Neural progenitor cell (in vitro differentiated cells): ENCODE data around the gene ENAH. TPM values are rescaled to one million over a fixed set of nuclear protein-coding genes. Genes with fewer than 3 reads are reported as not detected.

Experiments used
- DNase-seq: peaks from one replicate; pipeline ENCODE4 v3.0.0-alpha.2; 2016; ENCODE audit warnings: low spot score
- H2AFZ ChIP-seq: fragments of 200-600 bp; sonication (generic); replicated peaks from 2 replicates; pipeline ENCODE4 v1.6.1; 2016; ENCODE audit warnings: antibody characterized with exemption
- H3F3A ChIP-seq: fragments of 200-600 bp; sonication (generic); 2 replicates; pipeline ENCODE4 v1.6.1; 2016; ENCODE audit warnings: antibody characterized with exemption, low read depth
- H3K27ac ChIP-seq: fragments of 200-600 bp; sonication (generic); 2 replicates; pipeline ENCODE4 v1.5.1; 2016; ENCODE audit warnings: mild to moderate bottlenecking
- H3K27me3 ChIP-seq: fragments of 200-600 bp; sonication (generic); 2 replicates; pipeline ENCODE4 v1.6.1; 2016; ENCODE audit warnings: mild to moderate bottlenecking, moderate library complexity
- H3K36me3 ChIP-seq: fragments of 200-600 bp; sonication (generic); 2 replicates; pipeline ENCODE4 v1.5.1; 2016
- H3K4me1 ChIP-seq: fragments of 200-600 bp; sonication (generic); 2 replicates; pipeline ENCODE4 v1.6.1; 2016; ENCODE audit warnings: mixed run types
- H3K4me2 ChIP-seq: fragments of 200-600 bp; sonication (generic); 2 replicates; pipeline ENCODE4 v1.6.1; 2016
- H3K4me3 ChIP-seq: fragments of 200-600 bp; sonication (generic); 2 replicates; pipeline ENCODE4 v1.5.1; 2016
- H3K79me2 ChIP-seq: fragments of 200-600 bp; sonication (generic); 2 replicates; pipeline ENCODE4 v1.6.1; 2016; ENCODE audit warnings: low read depth
- H3K9ac ChIP-seq: fragments of 200-600 bp; sonication (generic); 2 replicates; pipeline ENCODE4 v1.6.1; 2016
- H3K9me3 ChIP-seq: fragments of 200-600 bp; sonication (generic); 2 replicates; pipeline ENCODE4 v1.5.1; 2016; ENCODE audit warnings: low read depth
- H4K20me1 ChIP-seq: fragments of 200-600 bp; sonication (generic); 2 replicates; pipeline ENCODE4 v1.6.1; 2016; ENCODE audit warnings: low read depth
- H3K27ac Mint-ChIP-seq: 3 replicates; pipeline ENCODE4 v1.8.0; 2021; ENCODE audit warnings: mixed read lengths
- H3K27me3 Mint-ChIP-seq: 2 replicates; pipeline ENCODE4 v1.8.0; 2022; ENCODE audit warnings: low read depth, mild to moderate bottlenecking, inconsistent platforms, moderate library complexity, mixed read lengths; ENCODE audit not compliant: insufficient read depth
- H3K36me3 Mint-ChIP-seq: 3 replicates; pipeline ENCODE4 v1.8.0; 2021; ENCODE audit warnings: mixed read lengths
- H3K4me1 Mint-ChIP-seq: 3 replicates; pipeline ENCODE4 v1.8.0; 2021; ENCODE audit warnings: mixed read lengths
- H3K4me3 Mint-ChIP-seq: 3 replicates; pipeline ENCODE4 v1.8.0; 2021; ENCODE audit warnings: mild to moderate bottlenecking, moderate library complexity, mixed read lengths
- H3K9me3 Mint-ChIP-seq: 3 replicates; pipeline ENCODE4 v1.8.0; 2020; ENCODE audit warnings: mixed read lengths
- CTCF ChIP-seq: fragments of 200-600 bp; sonication (generic); IDR thresholded peaks from 2 replicates; pipeline ENCODE4 v1.5.1; 2017; ENCODE audit warnings: antibody characterized with exemption, mild to moderate bottlenecking
- EZH2 ChIP-seq: fragments of 200-600 bp; sonication (generic); IDR thresholded peaks from 2 replicates; pipeline ENCODE4 v1.6.1; 2017; ENCODE audit warnings: antibody characterized with exemption, mild to moderate bottlenecking, moderate library complexity
- EZH2phosphoT487 ChIP-seq: fragments of 200-600 bp; sonication (generic); IDR thresholded peaks from 2 replicates; pipeline ENCODE4 v1.6.1; 2017; ENCODE audit warnings: antibody characterized with exemption
- total RNA-seq: library from RNA; depleted of rRNA; stranded (reverse); fragments of >200 nt; gene quantifications from 2 replicates; pipeline ENCODE4 v1.2.3, GENCODE V29; 2015; ENCODE audit warnings: low replicate concordance

Gene ENAH
- total RNA-seq, 1 donor from 2014 or later = 346 TPM

- Histone ChIP-seq H3F3A (no peaks in the 10 kb centered on the region), H3K9me3 (no peaks in the 10 kb centered on the region), H3K36me3 (no peaks in the 10 kb centered on the region), H3K4me1 (no peaks in the 10 kb centered on the region), H3K27ac (no peak overlapping the region), H3K27me3 (no peaks in the 10 kb centered on the region), H2AFZ (no peak overlapping the region), H3K4me2 (no peak overlapping the region), H3K4me3 (no peak overlapping the region), H3K9ac (no peak overlapping the region), H3K79me2 (no peaks in the 10 kb centered on the region), H4K20me1 (no peaks in the 10 kb centered on the region)
- DNase-seq = no peak
- no peak overlapping the region for H3K4me3 Mint-ChIP-seq
- no peaks in the 10 kb centered on the region for H3K36me3 Mint-ChIP-seq
- no peak overlapping the region for H3K27ac Mint-ChIP-seq
- peaks cover 6% of the 10 kb centered on the region for H3K4me1 Mint-ChIP-seq
- TF ChIP-seq EZH2 = no peak
- no peak for TF ChIP-seq EZH2phosphoT487
- TF ChIP-seq CTCF = no peak
- H3K9me3 Mint-ChIP-seq = no peaks in the 10 kb centered on the region
- H3K27me3 Mint-ChIP-seq = peaks cover 4% of the 10 kb centered on the region
These were observed 11.8 kb upstream of the ENAH start for GRCh38 chr1:225664762-225665161.

GRCh38 chr1:225662155-225662554 is 9.2 kb upstream of the ENAH start:
- H3K9ac ChIP-seq = no peak overlapping the region
- Mint-ChIP-seq H3K9me3 (no peaks in the 10 kb centered on the region), H3K4me3 (no peak overlapping the region), H3K36me3 (no peaks in the 10 kb centered on the region), H3K4me1 (peaks cover 17% of the 10 kb centered on the region), H3K27ac (no peak overlapping the region), H3K27me3 (peaks cover 4% of the 10 kb centered on the region)
- no peaks in the 10 kb centered on the region for H3F3A ChIP-seq
- H3K36me3 ChIP-seq = no peaks in the 10 kb centered on the region
- no peak for DNase-seq
- H2AFZ ChIP-seq = no peak overlapping the region
- no peaks in the 10 kb centered on the region for H3K79me2 ChIP-seq
- no peak overlapping the region for H3K4me2 ChIP-seq
- H4K20me1 ChIP-seq = no peaks in the 10 kb centered on the region
- no peaks in the 10 kb centered on the region for H3K27me3 ChIP-seq
- no peak overlapping the region for H3K4me3 ChIP-seq
- no peak overlapping the region for H3K27ac ChIP-seq
- no peaks in the 10 kb centered on the region for H3K9me3 ChIP-seq
- no peaks in the 10 kb centered on the region for H3K4me1 ChIP-seq
- no peak for TF ChIP-seq CTCF
- no peak for TF ChIP-seq EZH2
- no peak for TF ChIP-seq EZH2phosphoT487

GRCh38 chr1:225660544-225660946 is 7.6 kb upstream of the ENAH start:
- Histone ChIP-seq H3K9me3 (no peaks in the 10 kb centered on the region), H3K79me2 (no peaks in the 10 kb centered on the region), H3K4me3 (no peak overlapping the region), H3K36me3 (no peaks in the 10 kb centered on the region), H3K9ac (no peak overlapping the region), H3K4me1 (no peaks in the 10 kb centered on the region), H3K27ac (no peak overlapping the region), H2AFZ (no peak overlapping the region), H4K20me1 (no peaks in the 10 kb centered on the region), H3F3A (peaks cover 1% of the 10 kb centered on the region), H3K4me2 (no peak overlapping the region), H3K27me3 (no peaks in the 10 kb centered on the region)
- Mint-ChIP-seq H3K27me3 (peaks cover 6% of the 10 kb centered on the region), H3K27ac (no peak overlapping the region), H3K36me3 (no peaks in the 10 kb centered on the region), H3K4me3 (no peak overlapping the region), H3K4me1 (peaks cover 18% of the 10 kb centered on the region), H3K9me3 (no peaks in the 10 kb centered on the region)
- no peak for DNase-seq
- TF ChIP-seq CTCF (no peak), EZH2phosphoT487 (no peak), EZH2 (no peak)

GRCh38 chr1:225658041-225658440 is 5.1 kb upstream of the ENAH start:
- no peaks in the 10 kb centered on the region for H3K9me3 ChIP-seq
- DNase-seq = no peak
- peaks cover 10% of the 10 kb centered on the region for H3K27me3 ChIP-seq
- H3K27me3 Mint-ChIP-seq = peaks cover 2% of the 10 kb centered on the region
- H3K4me3 Mint-ChIP-seq = no peak overlapping the region
- no peaks in the 10 kb centered on the region for H4K20me1 ChIP-seq
- peaks cover 22% of the 10 kb centered on the region for H3F3A ChIP-seq
- no peak overlapping the region for H3K9ac ChIP-seq
- H3K4me1 Mint-ChIP-seq = peaks cover 33% of the 10 kb centered on the region
- no peaks in the 10 kb centered on the region for H3K4me1 ChIP-seq
- TF ChIP-seq EZH2 (no peak), EZH2phosphoT487 (no peak), CTCF (no peak)
- H3K4me2 ChIP-seq = no peak overlapping the region
- H3K27ac Mint-ChIP-seq = peak overlapping the region; percentile 20
- H3K36me3 ChIP-seq = no peaks in the 10 kb centered on the region
- H3K9me3 Mint-ChIP-seq = no peaks in the 10 kb centered on the region
- H3K36me3 Mint-ChIP-seq = no peaks in the 10 kb centered on the region
- no peak overlapping the region for H2AFZ ChIP-seq
- H3K79me2 ChIP-seq = no peaks in the 10 kb centered on the region
- H3K27ac ChIP-seq = no peak overlapping the region
- no peak overlapping the region for H3K4me3 ChIP-seq
